HCT116 (cell line): Measurements from ENCODE around the gene PRKCA. TPM values are rescaled to one million over a fixed set of nuclear protein-coding genes. Genes with fewer than 3 reads are reported as not detected.

Experiments used
- ATAC-seq: fragments of 200-7000 bp; cut with Tn5 transposase; 2 replicates; pipeline ENCODE4 v1.9.1; 2020; ENCODE audit warnings: mild to moderate bottlenecking, moderate library complexity
- BruUV-seq: library from RNA; stranded (reverse); fragments of 400-500 nt; replicated peaks from 2 replicates; lab custom pipeline; 2021; lab: Mats Ljungman, UMichigan
- CTCF ChIA-PET: fragments of 300-600 bp; sonication (Branson Sonifier 250); formaldehyde crosslinking; loops from one replicate; lab custom pipeline; 2021; ENCODE audit warnings: antibody characterized with exemption; lab: Charles Lee
- POLR2A ChIA-PET: fragments of 300-600, 350-600 bp; sonication (Branson Sonifier 250); formaldehyde crosslinking; loops from one replicate; lab custom pipeline; 2021; ENCODE audit warnings: antibody characterized with exemption; lab: Charles Lee
- RAD21 ChIA-PET, 2 experiments: fragments of 300-600 bp; sonication (Branson Sonifier 250); formaldehyde crosslinking; loops; one replicate each; lab custom pipeline; 2023; ENCODE audit warnings: low total read pairs in 2 of 2; ENCODE audit not compliant: uncharacterized antibody in 2 of 2, unreplicated experiment in 2 of 2, low non-redundant PET in 1 of 2; lab: Charles Lee
- DNase-seq: peaks from one replicate; pipeline ENCODE4 v3.0.0-alpha.2; 2010; ENCODE audit warnings: low read depth, low spot score
- H2AFZ ChIP-seq: fragments of 200-600 bp; shearing (Covaris generic), sonication (generic); 2 replicates; pipeline ENCODE4 v1.6.1; 2017; ENCODE audit warnings: low read depth, mixed run types, mixed read lengths, antibody characterized with exemption, low read length; ENCODE audit not compliant: poor library complexity, severe bottlenecking
- H3K27ac ChIP-seq: 2 replicates; pipeline ENCODE4 v1.5.1; 2012; ENCODE audit warnings: low read depth, low read length
- H3K27me3 ChIP-seq: fragments of 200-600 bp; sonication (generic); 2 replicates; pipeline ENCODE4 v1.6.1; 2016; ENCODE audit warnings: mixed run types, low read length, mixed read lengths; ENCODE audit not compliant: insufficient read depth
- H3K36me3 ChIP-seq, 2 experiments: fragments of 200-500 bp in 1 of 2; fragments of 200-600 bp in 1 of 2; sonication (Bioruptor generic) in 1 of 2; sonication (generic) in 1 of 2; 2 replicates each; pipeline versions ENCODE4 v1.5.1 to v1.6.1; 2014 to 2016; ENCODE audit warnings: low read length in 2 of 2, inconsistent platforms in 1 of 2, mixed read lengths in 1 of 2, mixed run types in 1 of 2; ENCODE audit not compliant: insufficient read depth in 2 of 2, control insufficient read depth in 1 of 2
- H3K4me1 ChIP-seq, 2 experiments: fragments of 200-600 bp in 1 of 2; sonication (generic) in 1 of 2; 2 replicates each; pipeline versions ENCODE4 v1.5.1 to v1.6.1; 2012 to 2017; ENCODE audit warnings: low read length in 2 of 2, inconsistent platforms in 1 of 2, mild to moderate bottlenecking in 1 of 2, mixed read lengths in 1 of 2, mixed run types in 1 of 2, moderate library complexity in 1 of 2; ENCODE audit not compliant: insufficient read depth in 2 of 2, control insufficient read depth in 1 of 2
- H3K4me2 ChIP-seq: fragments of 200-600 bp; sonication (generic); 2 replicates; pipeline ENCODE4 v1.6.1; 2017; ENCODE audit warnings: mixed run types, low read length, mixed read lengths
- H3K4me3 ChIP-seq, 2 experiments: fragments of 200-600 bp in 1 of 2; sonication (generic) in 1 of 2; replicated peaks in 1 of 2; 2 replicates each; pipeline ENCODE4 v1.5.1; 2011 to 2016; ENCODE audit warnings: low read length in 2 of 2, control low read depth in 1 of 2, low read depth in 1 of 2, mild to moderate bottlenecking in 1 of 2, mixed read lengths in 1 of 2, mixed run types in 1 of 2
- H3K79me2 ChIP-seq: fragments of 200-600 bp; sonication (generic); 2 replicates; pipeline ENCODE4 v1.6.1; 2017; ENCODE audit warnings: mild to moderate bottlenecking, mixed run types, low read length, moderate library complexity, mixed read lengths; ENCODE audit not compliant: insufficient read depth
- H3K9ac ChIP-seq: fragments of 200-600 bp; sonication (generic); 2 replicates; pipeline ENCODE4 v1.6.1; 2016; ENCODE audit warnings: low read length, mixed read lengths
- H3K9me2 ChIP-seq: fragments of 200-600 bp; sonication (generic), shearing (Covaris generic); 2 replicates; pipeline ENCODE4 v1.6.1; 2017; ENCODE audit warnings: mixed run types, mild to moderate bottlenecking, moderate library complexity; ENCODE audit not compliant: insufficient read depth
- H3K9me3 ChIP-seq, 2 experiments: fragments of 200-500 bp in 1 of 2; fragments of 200-600 bp in 1 of 2; sonication (Bioruptor generic) in 1 of 2; sonication (generic) in 1 of 2; 2 replicates each; pipeline ENCODE4 v1.6.1; 2014 to 2017; ENCODE audit warnings: low read length in 2 of 2, mixed read lengths in 2 of 2, inconsistent platforms in 1 of 2, low read depth in 1 of 2, mild to moderate bottlenecking in 1 of 2, mixed run types in 1 of 2, moderate library complexity in 1 of 2; ENCODE audit not compliant: control insufficient read depth in 1 of 2, insufficient read depth in 1 of 2
- H4K20me1 ChIP-seq: fragments of 200-600 bp; sonication (generic), shearing (Covaris generic); 2 replicates; pipeline ENCODE4 v1.6.1; 2017; ENCODE audit warnings: mixed run types, mild to moderate bottlenecking, moderate library complexity; ENCODE audit not compliant: insufficient read depth
- ATF3 ChIP-seq: IDR thresholded peaks from 2 replicates; pipeline ENCODE4 v1.6.1; 2012
- CTCF ChIP-seq, 3 experiments: fragments of 200-600 bp in 1 of 3; sonication (generic) in 1 of 3; IDR thresholded peaks in 2 of 3; conservative IDR thresholded peaks in 1 of 3; 2 replicates each; pipeline ENCODE4 v1.5.1; 2012 to 2017; ENCODE audit warnings: low read depth in 2 of 3, low read length in 2 of 3, antibody characterized with exemption in 1 of 3, borderline replicate concordance in 1 of 3, control low read depth in 1 of 3, mild to moderate bottlenecking in 1 of 3, mixed read lengths in 1 of 3, mixed run types in 1 of 3, moderate library complexity in 1 of 3; ENCODE audit not compliant: insufficient read depth in 1 of 3
- EGR1 ChIP-seq: IDR thresholded peaks from 2 replicates; pipeline ENCODE4 v1.6.1; 2012; ENCODE audit warnings: low read depth
- EZH2phosphoT487 ChIP-seq: fragments of 200-600 bp; IDR thresholded peaks from 2 replicates; pipeline ENCODE4 v1.6.1; 2018; ENCODE audit warnings: antibody characterized with exemption, borderline replicate concordance
- FOSL1 ChIP-seq: IDR thresholded peaks from 2 replicates; pipeline ENCODE4 v1.6.1; 2012; ENCODE audit warnings: low read depth
- POLR2A ChIP-seq: IDR thresholded peaks from 2 replicates; pipeline ENCODE4 v1.7.0; 2011; ENCODE audit warnings: borderline replicate concordance; ENCODE audit not compliant: insufficient read depth, insufficient read length; ENCODE audit errors: extremely low read depth
- POLR2AphosphoS5 ChIP-seq: IDR thresholded peaks from 2 replicates; pipeline ENCODE4 v1.6.1; 2011; ENCODE audit warnings: mild to moderate bottlenecking, low read depth, low read length, moderate library complexity
- RAD21 ChIP-seq: IDR thresholded peaks from 2 replicates; pipeline ENCODE4 v1.6.1; 2012; ENCODE audit warnings: low read depth, mild to moderate bottlenecking
- REST ChIP-seq: IDR thresholded peaks from 2 replicates; pipeline ENCODE4 v1.6.1; 2012; ENCODE audit warnings: low read depth
- SIN3A ChIP-seq: IDR thresholded peaks from 2 replicates; pipeline ENCODE4 v1.6.1; 2012; ENCODE audit warnings: low read depth
- TCF7L2 ChIP-seq: IDR thresholded peaks from 2 replicates; pipeline ENCODE4 v1.7.0; 2011; ENCODE audit warnings: borderline replicate concordance, inconsistent platforms; ENCODE audit not compliant: insufficient read depth, insufficient read length; ENCODE audit errors: extremely low read depth
- ZFX ChIP-seq: fragments of 450-650 bp; IDR thresholded peaks from 2 replicates; pipeline ENCODE4 v1.6.1; 2017
- ZNF274 ChIP-seq: fragments of 200-500 bp; sonication (Bioruptor generic); IDR thresholded peaks from 2 replicates; pipeline ENCODE4 v1.6.1; 2014; ENCODE audit warnings: mild to moderate bottlenecking, low read depth, low read length, inconsistent platforms
- intact Hi-C: fragments of 100-400 bp; cut with micrococcal nuclease; formaldehyde crosslinking; loops from 2 replicates; pipeline ENCODE4 v1.10.0; 2022
- total RNA-seq: library from RNA; stranded (reverse); gene quantifications from one replicate; pipeline ENCODE4 v1.2.1, GENCODE V29; 2021; ENCODE audit not compliant: unreplicated experiment

Gene PRKCA
- total RNA-seq, 1 experiment from 2014 or later, result 18.8 TPM

DNA sequence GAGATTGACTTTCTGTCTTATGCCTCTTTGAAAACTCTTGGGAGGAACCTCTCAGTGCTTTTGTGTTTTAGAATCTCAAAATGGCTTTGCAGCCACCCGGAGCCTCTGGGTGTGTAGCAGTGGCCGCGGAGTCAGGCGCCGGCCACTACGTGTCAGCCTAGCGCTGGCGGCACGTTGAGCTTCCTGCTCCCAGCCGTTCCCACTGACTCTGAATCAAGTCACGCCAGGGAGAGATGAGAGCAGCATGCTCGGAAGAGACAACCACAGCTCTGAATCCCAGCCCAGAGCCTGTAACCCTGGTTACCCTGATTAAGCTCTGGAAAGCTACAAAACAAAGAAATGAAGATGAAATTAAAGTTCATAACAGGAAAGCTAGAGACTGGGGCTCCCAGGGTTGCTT lies 435.1 kb downstream of the PRKCA start:
- no peaks in the 10 kb centered on the region for H3K9me3 ChIP-seq
- H3K4me3 ChIP-seq, result no peak overlapping the region
- ChIA-PET POLR2A (no interaction called here), CTCF (interaction anchor here (1.1 to 1.5 kb wide), 2 partner anchors 10 to 163 kb away, joined by 3 to 6 read pairs; no protein-coding TSS in a partner anchor), RAD21 (no interaction called here)
- no peak overlapping the region for H2AFZ ChIP-seq
- intact Hi-C loops, result no loop called here
- DNase-seq (no peak), ATAC-seq (no peak; the same call in 1 of the 2 replicates)
- no peaks in the 10 kb centered on the region for H3K36me3 ChIP-seq
- H3K27ac ChIP-seq, result no peak overlapping the region
- no peaks in the 10 kb centered on the region for H4K20me1 ChIP-seq
- H3K27me3 ChIP-seq, result no peaks in the 10 kb centered on the region
- no peak overlapping the region for H3K4me2 ChIP-seq
- H3K79me2 ChIP-seq, result no peaks in the 10 kb centered on the region
- H3K9me2 ChIP-seq, result no peaks in the 10 kb centered on the region
- H3K9ac ChIP-seq, result no peak overlapping the region
- BruUV-seq, result no TSS peak
- TF ChIP-seq ATF3 (no peak), POLR2A (no peak), ZNF274 (no peak), EGR1 (no peak), POLR2AphosphoS5 (no peak), FOSL1 (no peak), SIN3A (no peak), CTCF (IDR thresholded peaks at IDR 0.05 in 2 of 3, conservative IDR thresholded peaks at IDR 0.05 in 1 of 3; ENCODE audit: borderline replicate concordance in 1 of 3, insufficient read depth in 1 of 3, low read depth in 2 of 3, low read length in 2 of 3) (no peak), EZH2phosphoT487 (no peak), RAD21 (no peak), REST (no peak), TCF7L2 (no peak), ZFX (no peak)
- no peaks in the 10 kb centered on the region for H3K4me1 ChIP-seq
